Measurements from ENCODE around the gene ANKRD28. TPM values are rescaled to one million over a fixed set of nuclear protein-coding genes. Genes with fewer than 3 reads are reported as not detected.

ANKRD28 gene
- total and polyA plus RNA-seq, 2 of the 4 experiments (the other 2 are of a cell fraction) = 52.6 to 211 TPM

DNA sequence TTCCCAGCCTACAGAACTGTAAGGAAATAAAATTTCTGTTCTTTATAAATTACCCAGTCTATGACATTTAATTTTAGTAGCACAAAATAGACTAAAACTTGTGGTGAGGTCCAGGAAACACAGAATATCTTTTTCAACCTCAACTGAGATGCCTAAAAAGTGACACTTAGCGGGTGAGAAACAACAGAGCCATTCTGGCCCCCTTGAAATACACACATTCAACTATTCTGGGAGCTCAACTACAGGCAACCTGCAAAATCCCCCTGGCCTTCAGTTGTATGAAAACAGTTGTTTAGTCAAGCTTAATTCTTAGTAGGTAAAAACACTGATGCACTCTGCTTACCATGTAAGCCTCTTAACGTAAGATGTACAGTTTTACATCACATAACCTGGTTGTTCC is 66.8 kb downstream of the ANKRD28 start:
- Histone ChIP-seq H3K23ac (ENCODE audit: low read depth, low read length) (no peak overlapping the region), H2AK9ac (replicated peaks; ENCODE audit: low read depth, low read length, poor library complexity) (no peak overlapping the region), H3K4me3 (ENCODE audit: insufficient read depth, low read depth, low read length) (no peak overlapping the region), H2BK20ac (ENCODE audit: low read depth, low read length) (no peak overlapping the region), H2AFZ (replicated peaks; ENCODE audit: low read length, poor library complexity) (no peak overlapping the region), H3K27me3 (ENCODE audit: control insufficient read depth, insufficient read depth, low read length) (no peaks in the 10 kb centered on the region), H4K8ac (ENCODE audit: low read depth in 2 of 2, low read length in 2 of 2) (no peak overlapping the region), H3K18ac (ENCODE audit: low read depth, low read length) (no peak overlapping the region), H2BK120ac (ENCODE audit: low read depth, low read length) (no peak overlapping the region), H3K36me3 (ENCODE audit: control insufficient read depth, insufficient read depth, low read length) (peaks cover 43% of the 10 kb centered on the region), H3K9me3 (ENCODE audit: control insufficient read depth, insufficient read depth, low read length) (no peaks in the 10 kb centered on the region), H2AK5ac (ENCODE audit: low read depth, low read length) (no peak overlapping the region), H2BK5ac (ENCODE audit: low read depth, low read length, poor library complexity, severe bottlenecking) (no peak overlapping the region), H2BK15ac (ENCODE audit: low read depth, low read length) (no peak overlapping the region), H4K20me1 (ENCODE audit: insufficient read depth, low read length) (no peaks in the 10 kb centered on the region), H3K56ac (ENCODE audit: extremely low read depth, insufficient read depth, low read length) (no peak overlapping the region), H3K79me1 (ENCODE audit: low read depth in 1 of 2, low read length in 2 of 2) (peaks cover 24 to 59% of the 10 kb centered on the region in 2 experiments), H3K9me1 (ENCODE audit: insufficient read depth, low read length) (peaks cover 8% of the 10 kb centered on the region; the same call in 1 of the 2 replicates), H4K5ac (ENCODE audit: low read depth, low read length) (no peak overlapping the region), H3K4me2 (ENCODE audit: low read depth, low read length) (no peak overlapping the region), H3K4me1 (ENCODE audit: control insufficient read depth, insufficient read depth, low read length) (no peaks in the 10 kb centered on the region; the same call in 1 of the 2 replicates), H4K91ac (ENCODE audit: insufficient read depth, low read depth, low read length) (no peak overlapping the region), H3K9ac (ENCODE audit: low read depth, low read length) (no peak overlapping the region), H3K27ac (ENCODE audit: insufficient read depth, low read length) (no peak overlapping the region), H3K14ac (replicated peaks; ENCODE audit: low read depth, low read length) (no peak overlapping the region), H3K4ac (ENCODE audit: low read depth, low read length) (no peak overlapping the region)
- ATAC-seq (ENCODE audit: low read depth) (no peak), DNase-seq (no peak)
- POLR2A ChIA-PET (ENCODE audit: unreplicated experiment) = no interaction called here
- CTCF ChIA-PET = no interaction called here
- BruUV-seq (replicated peaks) = no TSS peak
- TF ChIP-seq CEBPB (IDR thresholded peaks at IDR 0.05; ENCODE audit: low read depth, low read length) = no peak
- no peak for TF ChIP-seq MAZ (IDR thresholded peaks at IDR 0.05; ENCODE audit: borderline replicate concordance, low read depth, low read length)
- in situ Hi-C loops (cut with MboI; ENCODE audit: low sequenced_read_pairs) (no loop called here), dilution Hi-C loops (cut with HindIII; ENCODE audit: low sequenced_read_pairs, unreplicated experiment) (no loop called here), intact Hi-C loops (cut with micrococcal nuclease) (no loop called here)
- WGBS, 2 experiments (ENCODE audit: extremely low coverage in 2 of 2, insufficient read length in 1 of 2) = no CpG with 5 or more reads among the region's 2 CpGs

Data from IMR-90 (cell line).